K562 (cell line): ENCODE data around the gene BMPER. TPM values are rescaled to one million over a fixed set of nuclear protein-coding genes. Genes with fewer than 3 reads are reported as not detected.

Experiments used
- ATAC-seq: fragments of 200-7000 bp; cut with Tn5 transposase; 3 replicates; pipeline ENCODE4 v1.9.1; 2020; ENCODE audit warnings: moderate library complexity
- BruUV-seq: library from RNA; stranded (reverse); fragments of 400-500 nt; replicated peaks from 2 replicates; lab custom pipeline; 2021; lab: Mats Ljungman, UMichigan
- CTCF ChIA-PET: fragments of 300-600 bp; formaldehyde crosslinking; extraction: SDS; loops from one replicate; lab custom pipeline; 2021; ENCODE audit warnings: low intra/inter-chr PET ratio; lab: Yijun Ruan, JAX
- POLR2A ChIA-PET: fragments of 300-600, 350-650 bp; sonication (Branson Sonifier 250); formaldehyde crosslinking; extraction: SDS; loops from one replicate; lab custom pipeline; 2021; ENCODE audit warnings: antibody characterized with exemption, inconsistent platforms; lab: Yijun Ruan, JAX
- DNase-seq, 4 experiments: peaks; one replicate each; pipeline versions ENCODE4 v3.0.0 to v3.0.0-alpha.2; 2011 to 2018; ENCODE audit warnings: low spot score in 3 of 4, mixed read lengths in 3 of 4; ENCODE audit errors: extremely low read depth in 1 of 4
- FAIRE-seq: peaks from 2 replicates; lab custom pipeline; 2011; peaks lifted over from hg19 to GRCh38; lab: Jason Lieb, UNC
- H2AFZ ChIP-seq: 2 replicates; pipeline ENCODE4 v1.6.0; 2011; ENCODE audit warnings: low read depth, low read length, control low read depth, inconsistent platforms
- H3K27ac ChIP-seq: fragments of 200-600 bp; 3 replicates; pipeline ENCODE4 v1.8.0; 2011; ENCODE audit warnings: low read depth, mild to moderate bottlenecking, control low read depth, inconsistent platforms, low read length, moderate library complexity, mixed read lengths; ENCODE audit errors: extremely low read depth
- H3K27me3 ChIP-seq, 2 experiments: fragments of 300-600 bp in 1 of 2; 2 replicates in 1 of 2; 3 replicates in 1 of 2; pipeline versions ENCODE4 v1.6.0 to v1.8.0; 2011; ENCODE audit warnings: inconsistent platforms in 2 of 2, low read length in 2 of 2, mild to moderate bottlenecking in 1 of 2, mixed read lengths in 1 of 2, moderate library complexity in 1 of 2; ENCODE audit not compliant: control insufficient read depth in 2 of 2, insufficient read depth in 2 of 2
- H3K36me3 ChIP-seq: fragments of 300-600 bp; 3 replicates; pipeline ENCODE4 v1.8.0; 2011; ENCODE audit warnings: mild to moderate bottlenecking, low read length, inconsistent platforms; ENCODE audit not compliant: control insufficient read depth, insufficient read depth
- H3K4me1 ChIP-seq, 2 experiments: fragments of 200-600 bp in 1 of 2; replicated peaks in 1 of 2; 2 replicates in 1 of 2; 3 replicates in 1 of 2; pipeline versions ENCODE4 v1.5.1 to v1.8.0; 2011; ENCODE audit warnings: inconsistent platforms in 2 of 2, low read length in 2 of 2, mild to moderate bottlenecking in 1 of 2, mixed read lengths in 1 of 2, moderate library complexity in 1 of 2; ENCODE audit not compliant: control insufficient read depth in 2 of 2, insufficient read depth in 2 of 2
- H3K4me2 ChIP-seq: 2 replicates; pipeline ENCODE4 v1.6.1; 2011; ENCODE audit warnings: low read length, control low read depth, inconsistent platforms, mixed read lengths; ENCODE audit not compliant: insufficient read depth
- H3K4me3 ChIP-seq: fragments of 200-600 bp; sonication (generic), shearing (Covaris generic); 2 replicates; pipeline ENCODE4 v1.5.1; 2016; ENCODE audit warnings: control low read depth, inconsistent platforms
- H3K79me2 ChIP-seq: fragments of 200-600 bp; 3 replicates; pipeline ENCODE4 v1.8.0; 2011; ENCODE audit warnings: low read length, inconsistent platforms; ENCODE audit not compliant: control insufficient read depth, insufficient read depth
- H3K9ac ChIP-seq, 2 experiments: 2 replicates each; pipeline versions ENCODE4 v1.6.0 to v1.6.1; 2011; ENCODE audit warnings: low read depth in 2 of 2, low read length in 2 of 2, control low read depth in 1 of 2, inconsistent platforms in 1 of 2, mild to moderate bottlenecking in 1 of 2, mixed read lengths in 1 of 2; ENCODE audit not compliant: insufficient read depth in 1 of 2
- H3K9me1 ChIP-seq: one replicate; pipeline ENCODE4 v1.6.0; 2011; ENCODE audit warnings: inconsistent platforms, mild to moderate bottlenecking, low read length, moderate library complexity; ENCODE audit not compliant: control insufficient read depth, insufficient read depth
- H3K9me3 ChIP-seq: replicated peaks from 2 replicates; pipeline ENCODE4 v1.5.1; 2011; ENCODE audit warnings: low read depth, low read length, inconsistent platforms; ENCODE audit not compliant: control insufficient read depth, insufficient read depth
- H4K20me1 ChIP-seq: replicated peaks from 2 replicates; pipeline ENCODE4 v1.6.1; 2011; ENCODE audit warnings: low read length, inconsistent platforms, mixed read lengths; ENCODE audit not compliant: control insufficient read depth, insufficient read depth
- AFF1 ChIP-seq, 2 experiments: fragments of 450-650 bp; IDR thresholded peaks; 2 replicates each; pipeline ENCODE4 v1.6.1; 2018; ENCODE audit warnings: mild to moderate bottlenecking in 2 of 2, low read depth in 1 of 2; ENCODE audit not compliant: partially characterized antibody in 2 of 2
- CHD1 ChIP-seq: fragments of 200-600 bp; sonication (generic); IDR thresholded peaks from one replicate; pipeline ENCODE4 v1.6.1; 2012; ENCODE audit warnings: mild to moderate bottlenecking, moderate library complexity, low read length, inconsistent platforms
- DPF2 ChIP-seq: fragments of 450-650 bp; IDR thresholded peaks from 2 replicates; pipeline ENCODE4 v1.6.1; 2016
- EP400 ChIP-seq: fragments of 450-650 bp; IDR thresholded peaks from 2 replicates; pipeline ENCODE4 v1.6.1; 2017; ENCODE audit warnings: antibody characterized with exemption, mild to moderate bottlenecking, moderate library complexity
- KDM1A ChIP-seq, 2 experiments: fragments of 450-650 bp; IDR thresholded peaks; 2 replicates each; pipeline ENCODE4 v1.6.1; 2016; ENCODE audit warnings: mild to moderate bottlenecking in 2 of 2
- PTRF ChIP-seq: fragments of 450-650 bp; IDR thresholded peaks from 2 replicates; pipeline ENCODE4 v1.6.1; 2016; ENCODE audit warnings: mild to moderate bottlenecking, missing genetic modification characterization, missing compliant biosample characterization
- PTTG1 ChIP-seq: fragments of 450-650 bp; IDR thresholded peaks from 2 replicates; pipeline ENCODE4 v1.6.1; 2016; ENCODE audit warnings: low read depth, mild to moderate bottlenecking, missing genetic modification characterization, missing compliant biosample characterization
- TRIM25 ChIP-seq: fragments of 450-650 bp; IDR thresholded peaks from 2 replicates; pipeline ENCODE4 v1.7.0; 2016; ENCODE audit warnings: borderline replicate concordance
- U2AF2 ChIP-seq: fragments of 200-400 bp; formaldehyde crosslinking; optimal IDR thresholded peaks from 2 replicates; pipeline ENCODE3; 2017; ENCODE audit warnings: low read depth, mild to moderate bottlenecking, low read length
- WHSC1 ChIP-seq: IDR thresholded peaks from one replicate; pipeline ENCODE4 v1.6.1; 2012; ENCODE audit warnings: low read length, control low read depth, inconsistent platforms
- ZFP36 ChIP-seq: fragments of 150-350 bp; IDR thresholded peaks from 2 replicates; pipeline ENCODE4 v1.6.1; 2018; ENCODE audit warnings: low read length, low read depth; ENCODE audit not compliant: partially characterized antibody
- ZNF121 ChIP-seq: sonication (generic); formaldehyde crosslinking; conservative IDR thresholded peaks from 2 replicates; pipeline ENCODE4 v1.8.0; 2022; ENCODE audit warnings: missing genetic modification reagents
- ZNF518B ChIP-seq: fragments of 250-450 bp; sonication (Bioruptor Pico); IDR thresholded peaks from 2 replicates; pipeline ENCODE4 v1.5.0; 2021; ENCODE audit warnings: mild to moderate bottlenecking, moderate library complexity
- ZZZ3 ChIP-seq: fragments of 450-650 bp; IDR thresholded peaks from 2 replicates; pipeline ENCODE4 v1.6.1; 2016; ENCODE audit warnings: antibody characterized with exemption, mild to moderate bottlenecking, moderate library complexity
- WGBS: fragments of 100-300 bp; shearing (Covaris generic); methylation state at CpG from one replicate; pipeline ENCODE4 v1.1.6; 2016; ENCODE audit warnings: low coverage, mixed read lengths; ENCODE audit not compliant: insufficient coverage; ENCODE audit errors: missing lambda C conversion rate; 5-methylcytosine and 5-hydroxymethylcytosine counted together
- in situ Hi-C: fragments of 300-500 bp; cut with MboI; formaldehyde crosslinking; loops from 4 replicates; pipeline ENCODE4 v1.15.0; 2018; ENCODE audit warnings: inconsistent platforms, mixed read lengths
- intact Hi-C: fragments of 100-400 bp; cut with micrococcal nuclease; formaldehyde crosslinking; loops from 2 replicates; pipeline ENCODE4 v1.14.2; 2022
- polyA plus RNA-seq, 8 experiments: library from polyadenylated mRNA; depleted of rRNA in 4 of 8; stranded (reverse) in 5 of 8; unstranded in 3 of 8; fragments of >200 nt; fragmentation: Nextera tagmentation in 2 of 8; fragmentation: Illumina TruSeq in 1 of 8; extraction: Ambion mirVana in 2 of 8; extraction: Trizol in 1 of 8; gene quantifications; 2 replicates each; pipeline versions ENCODE4 v1.2.1 to v1.2.3, GENCODE V29; 2011 to 2014; ENCODE audit warnings: inconsistent platforms in 1 of 8, missing spikeins in 1 of 8
- total RNA-seq, 7 experiments: library from RNA; depleted of rRNA in 6 of 7; stranded (reverse); fragments of >200 nt in 6 of 7; fragmentation: Illumina TruSeq in 2 of 7; extraction: Trizol in 2 of 7; gene quantifications; 2 replicates each; pipeline versions ENCODE4 v1.2.1 to v1.2.3, GENCODE V29; 2011 to 2021; ENCODE audit warnings: low replicate concordance in 1 of 7

The BMPER gene
- total and polyA plus RNA-seq, 9 of the 15 experiments (the other 6 are each of a cell fraction or from before 2014, with no cell fraction given), result not detected

GRCh38 chr7:33887266-33887975 lies 17.9 kb upstream of the BMPER start:
- POLR2A ChIA-PET, result interaction anchor here (0.6 kb wide), 2 partner anchors 10 to 43 kb away, joined by 3 read pairs; no protein-coding TSS in a partner anchor
- H3K36me3 ChIP-seq, result no peaks in the 10 kb centered on the region
- H3K9me3 ChIP-seq, result no peaks in the 10 kb centered on the region
- no peak overlapping the region for H3K9ac ChIP-seq
- H3K4me1 ChIP-seq, result no peaks in the 10 kb centered on the region
- in situ Hi-C loops, result no loop called here
- DNase-seq (no peak), ATAC-seq (no peak), FAIRE-seq (no peak)
- no TSS peak for BruUV-seq
- 0% methylated on average over 5 of the region's 5 CpGs for WGBS
- no peak overlapping the region for H3K27ac ChIP-seq
- no peaks in the 10 kb centered on the region for H3K9me1 ChIP-seq
- H3K4me2 ChIP-seq, result no peak overlapping the region
- H2AFZ ChIP-seq, result no peak overlapping the region
- no peaks in the 10 kb centered on the region for H3K27me3 ChIP-seq
- no peaks in the 10 kb centered on the region for H3K79me2 ChIP-seq
- no peak overlapping the region for H3K4me3 ChIP-seq
- intact Hi-C loops, result no loop called here
- CTCF ChIA-PET, result no interaction called here
- no peaks in the 10 kb centered on the region; the same call in 1 of the 2 replicates for H4K20me1 ChIP-seq
- no peak for TF ChIP-seq ZFP36
- TF ChIP-seq CHD1, result no peak
- no peak for TF ChIP-seq WHSC1
- TF ChIP-seq ZZZ3, result no peak
- TF ChIP-seq U2AF2, result no peak
- TF ChIP-seq AFF1 (IDR thresholded peaks at IDR 0.05; ENCODE audit: low read depth in 1 of 2, partially characterized antibody in 2 of 2), result no peak
- TF ChIP-seq EP400, result no peak
- no peak for TF ChIP-seq KDM1A (IDR thresholded peaks at IDR 0.05)
- no peak for TF ChIP-seq DPF2
- no peak for TF ChIP-seq TRIM25
- no peak for TF ChIP-seq PTTG1
- TF ChIP-seq ZNF518B (CRISPR knock-in tag), result no peak
- TF ChIP-seq ZNF121 (CRISPR knock-in tag), result no peak
- no peak for TF ChIP-seq PTRF (tag)
